GM08714 (cell line): Measurements from ENCODE around the gene TFPT.

Experiments
- H3K4me3 ChIP-seq: fragments of 200-500 bp; sonication (Bioruptor generic); 2 replicates; pipeline ENCODE4 v1.5.1; 2014; ENCODE audit warnings: mild to moderate bottlenecking, low read length, inconsistent platforms
- ZNF274 ChIP-seq: IDR thresholded peaks from 2 replicates; pipeline ENCODE4 v1.6.1; 2012; ENCODE audit warnings: mild to moderate bottlenecking, low read depth, low read length

TFPT gene

DNA sequence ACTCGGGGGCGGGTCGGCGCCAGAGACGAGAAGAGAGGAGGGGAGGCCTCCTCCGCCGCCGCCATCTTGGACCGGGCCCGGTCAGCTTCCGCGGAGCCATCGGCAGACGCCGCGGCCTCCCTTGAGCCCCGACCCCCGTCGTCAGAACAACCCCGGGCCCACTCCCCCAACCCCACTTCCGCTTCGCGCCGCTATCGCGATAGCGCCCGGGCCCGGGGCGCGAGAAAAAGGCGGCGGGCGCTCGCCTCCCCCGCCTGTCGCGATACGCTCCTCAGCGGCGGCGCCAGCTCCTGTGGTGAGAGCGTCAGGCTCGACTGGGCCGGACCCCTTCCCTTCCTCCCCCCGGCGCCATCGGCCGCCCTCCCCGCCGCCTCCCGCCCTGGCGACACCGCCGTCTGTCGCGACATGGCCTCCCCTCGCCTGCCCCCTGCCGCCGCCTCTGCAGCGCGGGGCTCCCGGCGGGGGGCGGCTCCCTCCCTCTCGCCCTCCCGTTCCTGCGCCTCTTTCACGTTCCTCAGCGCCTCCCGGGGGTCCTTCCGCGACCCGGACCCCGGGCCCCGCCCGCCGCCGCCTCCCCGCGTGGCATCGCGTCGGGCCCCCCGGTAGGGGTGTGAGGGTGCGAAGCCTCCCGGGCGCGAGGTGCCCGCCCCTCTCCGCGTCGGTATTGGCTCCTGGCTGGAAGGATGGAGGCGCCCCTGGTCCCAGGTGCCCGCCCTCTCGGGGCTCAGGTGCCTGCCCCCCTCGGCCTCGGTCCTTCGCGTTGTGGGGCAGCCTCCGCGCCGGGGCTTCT, 22.4 kb upstream of the TFPT start, which contains the start of gene CNOT3:
Gene CNOT3, plus strand, starts transcription at position 64 of the 790 bp plus-strand sequence. CDS start 5,217 bp downstream, outside the sequence.
- peak within 1 kb of the TSS; percentile 79 for H3K4me3 ChIP-seq
- TF ChIP-seq ZNF274 = no peak

- H3K4me3 ChIP-seq = peak overlapping the region; percentile 64
- no peak for TF ChIP-seq ZNF274
Measured at GRCh38 chr19:54136864-54137698, 21.6 kb upstream of the TFPT start.

DNA sequence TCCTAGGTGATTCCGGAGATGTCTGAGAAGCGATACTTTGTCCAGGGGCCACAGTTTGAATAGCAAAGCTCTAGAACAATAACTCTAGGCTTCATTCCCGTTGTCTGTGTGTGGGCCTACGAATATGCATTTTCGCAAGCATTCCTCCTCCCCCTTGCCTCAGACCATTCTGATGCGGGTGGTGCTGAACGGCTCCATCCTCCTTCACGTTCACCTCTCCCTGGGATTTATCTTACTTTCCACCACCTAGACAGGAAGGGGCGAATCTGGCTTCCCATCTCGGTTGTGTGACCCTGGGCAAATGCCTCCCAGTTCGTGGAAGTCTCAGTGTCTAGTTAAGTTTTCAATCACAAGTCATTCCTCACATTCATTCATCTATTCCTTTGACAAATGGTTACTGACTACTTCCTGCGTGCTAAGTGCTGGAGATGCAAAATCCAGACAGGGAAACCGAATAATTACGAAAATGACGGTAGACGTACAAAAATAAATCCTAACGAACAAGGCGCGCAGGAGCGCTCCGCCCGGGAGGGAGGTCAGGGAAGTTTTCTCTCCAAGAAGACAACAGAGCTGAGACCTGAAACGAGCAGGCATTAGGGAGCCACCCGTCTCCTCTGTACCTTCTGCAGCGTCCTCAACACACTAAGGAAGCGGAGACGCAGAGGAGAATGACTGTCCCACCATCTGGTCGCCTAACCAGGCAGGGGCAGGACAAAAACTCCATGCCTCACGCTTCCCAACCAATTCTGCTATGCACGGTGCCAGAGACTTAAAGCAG, 20.8 kb upstream of the TFPT start:
- peak overlapping the region; percentile 64 for H3K4me3 ChIP-seq
- TF ChIP-seq ZNF274 = no peak

DNA sequence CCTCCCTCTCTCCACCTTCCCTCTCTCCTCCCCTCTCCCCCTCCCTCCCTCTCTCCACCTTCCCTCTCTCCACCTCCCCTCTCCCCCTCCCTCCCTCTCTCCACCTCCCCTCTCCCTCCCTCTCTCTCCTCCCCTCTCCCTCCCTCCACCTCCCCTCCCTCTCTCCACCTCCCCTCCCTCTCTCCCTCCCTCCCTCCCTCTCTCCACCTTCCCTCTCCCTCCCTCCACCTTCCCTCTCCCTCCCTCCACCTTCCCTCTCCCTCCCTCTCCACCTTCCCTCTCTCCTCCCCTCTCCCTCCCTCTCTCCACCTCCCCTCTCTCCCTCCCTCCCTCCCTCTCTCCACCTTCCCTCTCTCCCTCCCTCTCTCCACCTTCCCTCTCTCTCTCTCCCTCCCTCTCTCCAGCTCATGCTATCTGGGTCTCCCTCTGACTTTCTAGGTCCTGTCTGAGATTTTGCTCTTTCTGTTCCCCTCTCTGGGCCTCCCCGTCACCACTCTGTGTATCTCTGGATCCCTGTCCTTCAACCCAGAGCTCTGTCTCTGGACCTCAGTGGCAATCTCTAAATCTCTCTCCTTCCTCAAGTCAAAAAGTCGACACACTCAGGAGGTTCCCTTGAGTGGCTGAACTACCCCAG, 18.6 kb upstream of the TFPT start:
- no peak overlapping the region for H3K4me3 ChIP-seq
- TF ChIP-seq ZNF274 = no peak

GRCh38 chr19:54133312-54133956, 18.0 kb upstream of the TFPT start:
- H3K4me3 ChIP-seq = no peak overlapping the region
- no peak for TF ChIP-seq ZNF274

GRCh38 chr19:54129617-54129996, 14.2 kb upstream of the TFPT start:
- TF ChIP-seq ZNF274 = no peak

GRCh38 chr19:54128796-54129616, 13.5 kb upstream of the TFPT start:
- TF ChIP-seq ZNF274 = no peak
- H3K4me3 ChIP-seq = no peak overlapping the region

More at GRCh38 chr19:54129617-54129996, 14.2 kb upstream of the TFPT start:
- H3K4me3 ChIP-seq = no peak overlapping the region

DNA sequence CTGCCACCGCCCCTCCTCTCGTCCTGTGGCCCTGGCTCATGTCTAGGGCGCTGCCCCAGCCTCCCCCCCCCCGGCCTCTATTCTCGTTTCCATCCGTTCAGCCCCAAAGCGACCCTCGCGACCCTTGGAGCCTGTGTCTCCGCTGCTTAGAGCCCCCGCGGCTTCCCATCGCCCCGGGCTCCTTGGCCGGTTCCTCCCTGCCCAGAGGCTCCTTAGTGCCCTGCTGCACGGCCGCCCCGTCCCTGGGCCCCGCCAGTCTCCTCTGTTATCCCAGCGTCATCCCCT, 12.9 kb upstream of the TFPT start:
- no peak for TF ChIP-seq ZNF274
- H3K4me3 ChIP-seq = no peak overlapping the region

GRCh38 chr19:54127688-54128440, 12.4 kb upstream of the TFPT start:
- H3K4me3 ChIP-seq = no peak overlapping the region
- no peak for TF ChIP-seq ZNF274

DNA sequence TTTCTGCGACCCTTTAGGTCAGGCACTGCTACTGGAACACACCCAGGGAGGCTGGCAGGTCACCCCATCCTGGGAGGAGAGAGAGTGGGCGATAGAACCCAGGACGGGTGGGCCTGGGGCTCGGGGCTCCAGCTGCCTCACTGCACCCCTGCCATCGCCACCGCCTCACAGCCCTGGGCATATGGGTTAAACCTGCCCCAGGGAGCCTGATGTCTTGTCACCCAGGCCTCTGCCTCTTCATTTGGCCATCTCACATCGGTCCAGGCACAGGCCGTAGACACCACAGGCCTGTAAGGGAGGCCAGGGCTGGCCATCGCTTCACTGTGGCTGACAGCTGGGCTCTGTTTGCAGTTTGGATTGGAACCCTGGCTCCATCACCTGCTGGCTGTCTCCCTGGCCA, 10.3 kb upstream of the TFPT start:
- no peak for TF ChIP-seq ZNF274
- no peak overlapping the region for H3K4me3 ChIP-seq

GRCh38 chr19:54124393-54124792, 8.9 kb upstream of the TFPT start:
- TF ChIP-seq ZNF274 = no peak
- no peak overlapping the region for H3K4me3 ChIP-seq

DNA sequence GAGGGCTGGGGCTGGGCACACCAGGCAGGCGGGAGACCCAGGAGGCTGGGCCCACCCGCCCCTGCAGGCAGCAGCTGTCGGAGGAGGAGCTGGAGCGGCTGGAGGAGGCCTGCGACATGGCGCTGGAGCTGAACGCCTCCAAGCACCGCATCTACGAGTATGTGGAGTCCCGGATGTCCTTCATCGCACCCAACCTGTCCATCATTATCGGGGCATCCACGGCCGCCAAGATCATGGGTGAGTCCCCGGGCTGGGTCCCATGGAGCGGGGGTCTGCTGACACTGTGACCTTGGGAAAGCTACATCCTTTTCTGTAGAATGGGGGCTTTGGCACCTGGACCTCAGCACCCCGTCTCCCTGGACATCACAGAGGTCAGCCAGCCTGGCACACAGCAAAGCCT, 8.2 kb upstream of the TFPT start:
- H3K4me3 ChIP-seq = no peak overlapping the region
- TF ChIP-seq ZNF274 = no peak
